ENCODE data around the gene GJA5. TPM values are rescaled to one million over a fixed set of nuclear protein-coding genes. Genes with fewer than 3 reads are reported as not detected.

Gene GJA5
- total and polyA plus RNA-seq, 2 donors (not counting 1 experiment from before 2014, with no cell fraction given), result not detected

GRCh38 chr1:147719029-147719698, 41.2 kb downstream of the GJA5 start:
- ChIA-PET CTCF (interaction anchor here (1.3 kb wide), 1 partner anchor 174 kb away, joined by 4 read pairs; no protein-coding TSS in a partner anchor), POLR2A (no interaction called here)
- Histone ChIP-seq H2AFZ (ENCODE audit: insufficient read depth, low read depth, low read length, poor library complexity, severe bottlenecking) (no peak overlapping the region), H4K20me1 (ENCODE audit: control insufficient read depth, insufficient read depth, low read length, poor library complexity, severe bottlenecking) (no peaks in the 10 kb centered on the region), H3K79me2 (ENCODE audit: control insufficient read depth, insufficient read depth, low read length) (no peaks in the 10 kb centered on the region), H3K27ac (ENCODE audit: low read length in 2 of 2) (no peak overlapping the region), H3K27me3 (replicated peaks in 1 of 4; ENCODE audit: control extremely low read depth in 1 of 4, control insufficient read depth in 3 of 4, insufficient read depth in 4 of 4, low read length in 3 of 4) (peaks cover 0 to 32% (median 2%) of the 10 kb centered on the region in 4 experiments), H3K36me3 (replicated peaks in 1 of 2; ENCODE audit: control extremely low read depth in 1 of 2, control insufficient read depth in 1 of 2, extremely low read depth in 1 of 2, insufficient read depth in 2 of 2, low read length in 1 of 2) (no peaks in the 10 kb centered on the region), H3K4me2 (replicated peaks; ENCODE audit: low read depth, low read length, poor library complexity, severe bottlenecking) (no peak overlapping the region), H3K4me3 (ENCODE audit: control extremely low read depth in 1 of 5, extremely low read depth in 1 of 5, insufficient read depth in 1 of 5, low read depth in 2 of 5, low read length in 4 of 5) (no peak overlapping the region), H3K9me3 (ENCODE audit: control extremely low read depth in 1 of 3, control insufficient read depth in 2 of 3, insufficient read depth in 1 of 3, low read length in 2 of 3) (peaks cover 0 to 33% (median 17%) of the 10 kb centered on the region in 3 donors), H3K9ac (ENCODE audit: low read length) (no peak overlapping the region), H3K4me1 (ENCODE audit: control insufficient read depth in 2 of 2, insufficient read depth in 2 of 2, low read length in 2 of 2) (peaks cover 9 to 15% of the 10 kb centered on the region in 2 donors)
- Mint-ChIP-seq H3K4me1 (peaks cover 12% of the 10 kb centered on the region), H3K27me3 (peaks cover 37% of the 10 kb centered on the region), H3K27ac (no peak overlapping the region), H3K4me3 (no peak overlapping the region), H3K9me3 (ENCODE audit: insufficient read depth) (peaks cover 6% of the 10 kb centered on the region)
- DNase-seq, result no peak
- TF ChIP-seq CTCF (IDR thresholded peaks at IDR 0.05) (no peak), EZH2 (IDR thresholded peaks at IDR 0.05; ENCODE audit: borderline replicate concordance, insufficient read depth, low read depth, low read length, poor library complexity, severe bottlenecking) (no peak)
- intact Hi-C loops (cut with micrococcal nuclease), result no loop called here
- ATAC-seq (ENCODE audit: low read depth), result no peak
- WGBS (ENCODE audit: insufficient coverage), result 90% methylated on average over 5 of the region's 7 CpGs

- no peaks in the 10 kb centered on the region for H3K36me3 ChIP-seq (replicated peaks in 1 of 2; ENCODE audit: control extremely low read depth in 1 of 2, control insufficient read depth in 1 of 2, extremely low read depth in 1 of 2, insufficient read depth in 2 of 2, low read length in 1 of 2)
- no peak for DNase-seq
- H2AFZ ChIP-seq (ENCODE audit: insufficient read depth, low read depth, low read length, poor library complexity, severe bottlenecking), result peak overlapping the region; percentile 32
- TF ChIP-seq CTCF (IDR thresholded peaks at IDR 0.05), result no peak
- TF ChIP-seq EZH2 (IDR thresholded peaks at IDR 0.05; ENCODE audit: borderline replicate concordance, insufficient read depth, low read depth, low read length, poor library complexity, severe bottlenecking), result no peak
- H3K9ac ChIP-seq (ENCODE audit: low read length), result no peak overlapping the region
- Mint-ChIP-seq H3K4me1 (peaks cover 12% of the 10 kb centered on the region), H3K27ac (no peak overlapping the region), H3K9me3 (ENCODE audit: insufficient read depth) (peaks cover 6% of the 10 kb centered on the region), H3K4me3 (no peak overlapping the region), H3K27me3 (peaks cover 38% of the 10 kb centered on the region)
- H3K4me1 ChIP-seq (ENCODE audit: control insufficient read depth in 2 of 2, insufficient read depth in 2 of 2, low read length in 2 of 2), result peaks cover 9 to 15% of the 10 kb centered on the region in 2 donors
- no peak overlapping the region for H3K4me3 ChIP-seq (ENCODE audit: control extremely low read depth in 1 of 5, extremely low read depth in 1 of 5, insufficient read depth in 1 of 5, low read depth in 2 of 5, low read length in 4 of 5)
- peaks cover 0 to 33% (median 17%) of the 10 kb centered on the region in 3 donors for H3K9me3 ChIP-seq (ENCODE audit: control extremely low read depth in 1 of 3, control insufficient read depth in 2 of 3, insufficient read depth in 1 of 3, low read length in 2 of 3)
- POLR2A ChIA-PET, result no interaction called here
- CTCF ChIA-PET, result interaction anchor here (0.9 kb wide), 1 partner anchor 9 kb away, joined by 4 read pairs; no protein-coding TSS in a partner anchor
- H3K4me2 ChIP-seq (replicated peaks; ENCODE audit: low read depth, low read length, poor library complexity, severe bottlenecking), result no peak overlapping the region
- WGBS (ENCODE audit: insufficient coverage), result 16% methylated on average over 4 of the region's 4 CpGs
- H3K27me3 ChIP-seq (replicated peaks in 1 of 4; ENCODE audit: control extremely low read depth in 1 of 4, control insufficient read depth in 3 of 4, insufficient read depth in 4 of 4, low read length in 3 of 4), result peaks cover 0 to 32% (median 3%) of the 10 kb centered on the region in 4 experiments
- H4K20me1 ChIP-seq (ENCODE audit: control insufficient read depth, insufficient read depth, low read length, poor library complexity, severe bottlenecking), result no peaks in the 10 kb centered on the region
- H3K27ac ChIP-seq (ENCODE audit: low read length in 2 of 2), result no peak overlapping the region
- H3K79me2 ChIP-seq (ENCODE audit: control insufficient read depth, insufficient read depth, low read length), result no peaks in the 10 kb centered on the region
- intact Hi-C loops (cut with micrococcal nuclease), result no loop called here
- no peak for ATAC-seq (ENCODE audit: low read depth)
These were observed 42.7 kb downstream of the GJA5 start for GRCh38 chr1:147717706-147718097.
